Neutrophil (primary cell): ENCODE results near the gene FGA.

Experiments used
- H3K27ac ChIP-seq: fragments of 200-600 bp; sonication (generic); 2 replicates; pipeline ENCODE4 v1.5.1; 2016; ENCODE audit warnings: mild to moderate bottlenecking, moderate library complexity
- H3K27me3 ChIP-seq: fragments of 200-600 bp; sonication (generic); 2 replicates; pipeline ENCODE4 v1.6.0; 2016; ENCODE audit warnings: mild to moderate bottlenecking
- H3K36me3 ChIP-seq: fragments of 200-600 bp; sonication (generic); 2 replicates; pipeline ENCODE4 v1.5.1; 2017
- H3K4me1 ChIP-seq, 2 experiments: fragments of 200-600 bp in 1 of 2; sonication (generic) in 1 of 2; 1 replicate in 1 of 2; 2 replicates in 1 of 2; pipeline versions ENCODE4 v1.5.1 to v1.6.1; 2013 to 2016; ENCODE audit warnings: low read depth in 1 of 2, low read length in 1 of 2, mild to moderate bottlenecking in 1 of 2, moderate library complexity in 1 of 2; ENCODE audit not compliant: control insufficient read depth in 1 of 2, insufficient read depth in 1 of 2
- H3K4me3 ChIP-seq, 2 experiments: fragments of 200-600 bp in 1 of 2; sonication (generic) in 1 of 2; 1 replicate in 1 of 2; 2 replicates in 1 of 2; pipeline ENCODE4 v1.5.1; 2013 to 2016; ENCODE audit warnings: low read depth in 1 of 2, low read length in 1 of 2, mild to moderate bottlenecking in 1 of 2, moderate library complexity in 1 of 2
- H3K9me3 ChIP-seq: fragments of 200-600 bp; sonication (generic); 2 replicates; pipeline ENCODE4 v1.5.1; 2016
- CTCF ChIP-seq: fragments of 200-600 bp; sonication (generic); IDR thresholded peaks from 2 replicates; pipeline ENCODE4 v1.5.1; 2016; ENCODE audit warnings: antibody characterized with exemption

Gene FGA

GRCh38 chr4:154590329-154591006 lies at the start of gene FGA:
Gene FGA, minus strand, starts transcription at chr4:154590742. Its CDS starts 55 bp downstream, at chr4:154590687.
- Histone ChIP-seq H3K4me1 (no peaks in the 10 kb centered on the region), H3K27me3 (peaks cover 8% of the 10 kb centered on the region), H3K36me3 (no peaks in the 10 kb centered on the region), H3K27ac (no peak within 1 kb of the TSS), H3K9me3 (no peaks in the 10 kb centered on the region), H3K4me3 (no peak within 1 kb of the TSS)
- TF ChIP-seq CTCF: no peak

- TF ChIP-seq CTCF: no peak
- Histone ChIP-seq H3K4me1 (no peaks in the 10 kb centered on the region), H3K36me3 (no peaks in the 10 kb centered on the region), H3K4me3 (no peak overlapping the region), H3K27me3 (peaks cover 29% of the 10 kb centered on the region), H3K9me3 (no peaks in the 10 kb centered on the region), H3K27ac (no peak overlapping the region)
Observed at GRCh38 chr4:154634058-154634457, 43.5 kb upstream of the FGA start.

- no peak overlapping the region for H3K27ac ChIP-seq
- TF ChIP-seq CTCF: no peak
- peaks cover 0 to 5% of the 10 kb centered on the region in 2 experiments for H3K4me1 ChIP-seq
- no peaks in the 10 kb centered on the region for H3K36me3 ChIP-seq
- no peaks in the 10 kb centered on the region for H3K9me3 ChIP-seq
- no peak overlapping the region for H3K4me3 ChIP-seq
- H3K27me3 ChIP-seq: peaks cover 52% of the 10 kb centered on the region
Observed at GRCh38 chr4:154631828-154632227, 41.3 kb upstream of the FGA start.

GRCh38 chr4:154630324-154630723 lies 39.8 kb upstream of the FGA start:
- Histone ChIP-seq H3K4me3 (no peak overlapping the region), H3K27ac (no peak overlapping the region), H3K27me3 (peaks cover 67% of the 10 kb centered on the region), H3K36me3 (no peaks in the 10 kb centered on the region), H3K9me3 (no peaks in the 10 kb centered on the region), H3K4me1 (peaks cover 0 to 6% of the 10 kb centered on the region in 2 experiments)
- TF ChIP-seq CTCF: no peak

- Histone ChIP-seq H3K9me3 (no peaks in the 10 kb centered on the region), H3K36me3 (no peaks in the 10 kb centered on the region), H3K27me3 (peaks cover 74% of the 10 kb centered on the region), H3K27ac (no peak overlapping the region), H3K4me1 (peaks cover 0 to 6% of the 10 kb centered on the region in 2 experiments), H3K4me3 (no peak overlapping the region)
- no peak for TF ChIP-seq CTCF
Observed at GRCh38 chr4:154626793-154627484, 36.4 kb upstream of the FGA start.
